Erythroblast (primary cell): ENCODE data around the gene FSTL4.

Experiments
- GATA1 ChIP-seq: IDR thresholded peaks from 2 replicates; pipeline ENCODE4 v1.6.1; 2011; ENCODE audit warnings: low read depth, mild to moderate bottlenecking, control low read depth, low read length, moderate library complexity
- POLR2A ChIP-seq: IDR thresholded peaks from 2 replicates; pipeline ENCODE4 v1.6.1; 2011; ENCODE audit warnings: mild to moderate bottlenecking, low read length

DNA sequence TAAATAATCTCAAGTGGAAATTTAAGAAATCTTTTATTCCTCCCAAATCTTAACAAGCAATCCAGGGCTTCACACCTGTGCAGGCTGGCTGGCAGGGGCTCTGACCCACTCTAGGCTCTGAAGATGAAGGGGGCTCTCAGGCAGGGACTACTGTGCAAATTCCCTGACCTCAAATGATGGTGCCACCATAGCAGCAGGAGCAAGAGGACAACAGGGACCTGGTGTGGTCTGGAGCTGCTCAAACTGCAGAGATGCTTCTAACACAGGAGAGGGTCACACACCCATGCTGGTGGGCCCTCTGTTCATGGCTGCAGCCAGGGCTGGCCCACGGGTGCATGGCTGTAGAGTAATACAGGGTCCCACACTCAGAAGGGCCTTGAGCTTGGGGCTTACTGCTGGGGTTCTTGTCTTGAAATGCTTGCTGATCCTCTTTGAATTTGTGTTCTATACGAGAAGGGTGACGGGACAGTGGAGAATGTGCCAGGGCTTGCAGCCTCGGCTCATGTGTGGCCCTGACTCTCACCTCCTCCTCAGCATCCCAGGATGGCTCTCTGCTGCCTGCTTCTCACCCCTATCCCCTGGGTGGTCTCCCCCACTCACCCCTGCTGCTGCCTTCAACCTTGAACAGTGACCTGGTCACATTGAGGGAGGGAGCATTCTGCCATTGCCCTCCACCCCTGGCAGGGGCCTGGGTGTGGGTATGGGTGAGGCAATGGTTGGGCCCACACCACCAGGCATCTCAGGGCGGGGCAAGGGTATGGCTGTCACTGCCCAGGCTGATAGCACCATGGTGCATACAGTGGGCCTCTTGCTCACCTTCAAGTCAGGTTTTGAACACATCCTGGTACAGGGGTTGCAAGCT lies 191.7 kb downstream of the FSTL4 start:
- TF ChIP-seq POLR2A, result no peak
- TF ChIP-seq GATA1, result no peak
